Glomerular visceral epithelial cell (primary cell): ENCODE results near the gene PGBD4.
"Not testable (repeated sequence)": the region's sequence is repeated elsewhere in the genome, so short reads cannot be mapped to it uniquely, and the experiment has no call there.

Experiments
- DNase-seq: peaks from one replicate; pipeline ENCODE4 v3.0.0-alpha.2; 2016; ENCODE audit errors: extremely low spot score

The PGBD4 gene

DNA sequence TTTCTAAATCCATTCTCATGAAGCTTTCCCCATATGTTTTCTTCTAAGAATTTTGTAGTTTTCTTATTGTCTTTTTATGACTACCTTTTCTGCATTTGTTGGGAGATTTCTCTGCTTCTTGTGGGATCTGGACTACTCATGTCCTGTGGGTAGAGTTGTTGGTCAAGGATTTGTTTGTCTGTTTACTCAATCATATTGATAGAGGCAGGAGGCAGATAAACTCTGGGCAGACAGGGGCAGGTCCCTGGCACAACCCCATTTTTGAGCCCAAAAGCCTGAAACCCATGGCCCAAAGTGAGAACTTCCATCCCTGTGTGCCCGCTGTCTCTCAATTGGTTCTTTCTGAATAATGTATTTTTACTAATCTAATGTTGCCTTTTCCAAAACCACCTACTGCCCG, 12.3 kb downstream of the PGBD4 start:
- no peak for DNase-seq

DNA sequence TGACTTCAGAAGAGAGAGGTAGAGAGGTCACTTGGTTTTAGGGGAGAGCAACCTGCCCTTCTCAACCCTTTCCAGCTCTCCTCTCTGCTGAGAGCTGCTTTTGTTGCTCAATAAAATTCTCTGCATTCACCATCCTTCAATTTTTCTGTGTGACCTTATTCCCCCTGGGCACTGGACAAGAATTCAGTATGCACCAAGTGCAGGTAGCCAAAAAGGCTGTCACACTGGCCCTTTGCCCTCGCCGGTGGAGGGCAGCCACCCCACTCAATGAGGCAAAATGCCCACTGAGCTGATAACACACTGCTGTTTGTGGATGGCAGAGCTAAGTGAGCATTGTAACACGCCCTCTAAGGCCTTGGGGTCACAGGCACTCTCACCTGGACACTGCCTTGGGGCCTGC, 12.9 kb downstream of the PGBD4 start:
- DNase-seq, result no peak

DNA sequence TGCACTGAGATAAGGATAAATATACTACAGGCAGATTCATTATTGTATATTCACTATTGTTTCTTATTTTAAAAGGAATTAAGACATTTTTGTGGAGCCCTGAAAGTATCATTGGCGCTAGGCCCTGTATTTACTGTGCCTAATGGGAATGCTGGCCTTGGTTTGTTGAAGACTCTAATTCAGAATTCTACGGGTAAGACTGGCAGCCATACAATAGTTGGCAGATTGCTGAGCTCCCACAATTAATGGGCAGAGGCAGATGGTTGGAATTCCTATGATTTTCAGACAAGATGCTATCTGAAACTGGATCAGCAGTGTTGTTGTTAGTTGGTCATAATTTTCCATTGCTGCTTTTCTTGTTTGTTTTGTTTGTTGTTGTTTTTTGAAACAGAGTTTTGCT, 14.7 kb downstream of the PGBD4 start:
- no peak for DNase-seq

DNA sequence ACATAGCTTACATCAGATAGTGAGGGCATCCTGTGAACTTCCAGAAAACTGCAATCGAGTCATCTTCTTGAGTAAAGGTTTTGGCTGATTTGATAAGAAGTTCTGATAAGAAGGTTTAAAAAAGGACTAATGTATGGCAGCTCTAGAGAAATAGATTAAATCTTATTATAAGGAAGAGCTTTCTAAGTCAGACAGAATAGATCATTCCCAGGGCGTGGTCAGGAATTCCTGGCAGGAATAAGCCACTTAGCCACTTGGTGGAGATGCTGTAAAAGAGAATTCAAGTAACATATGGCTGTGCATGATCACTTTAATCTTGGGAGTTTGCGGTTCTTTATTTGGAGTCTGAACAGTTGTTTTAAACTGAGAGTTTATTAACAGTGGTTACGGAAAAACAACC, 17.4 kb downstream of the PGBD4 start:
- no peak for DNase-seq

DNA sequence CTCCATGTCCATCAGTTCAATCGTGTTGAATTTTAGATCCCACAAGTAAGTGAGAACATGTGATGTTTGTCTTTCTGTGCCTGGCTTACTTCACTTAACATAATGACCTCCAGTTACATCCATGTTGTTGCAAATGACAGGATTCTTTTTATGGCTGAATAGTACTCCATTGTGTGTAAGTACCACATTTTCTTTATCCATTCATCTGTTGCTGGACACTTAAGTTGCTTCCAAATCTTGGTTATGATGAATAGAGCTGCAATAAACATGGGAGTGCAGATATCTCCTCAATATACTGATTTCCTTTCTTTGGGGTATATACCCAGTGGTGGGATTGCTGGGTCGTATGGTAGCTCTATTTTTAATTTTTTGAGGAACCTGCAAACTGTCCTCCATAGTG, 18.5 kb downstream of the PGBD4 start:
- DNase-seq, result not testable (repeated sequence)

DNA sequence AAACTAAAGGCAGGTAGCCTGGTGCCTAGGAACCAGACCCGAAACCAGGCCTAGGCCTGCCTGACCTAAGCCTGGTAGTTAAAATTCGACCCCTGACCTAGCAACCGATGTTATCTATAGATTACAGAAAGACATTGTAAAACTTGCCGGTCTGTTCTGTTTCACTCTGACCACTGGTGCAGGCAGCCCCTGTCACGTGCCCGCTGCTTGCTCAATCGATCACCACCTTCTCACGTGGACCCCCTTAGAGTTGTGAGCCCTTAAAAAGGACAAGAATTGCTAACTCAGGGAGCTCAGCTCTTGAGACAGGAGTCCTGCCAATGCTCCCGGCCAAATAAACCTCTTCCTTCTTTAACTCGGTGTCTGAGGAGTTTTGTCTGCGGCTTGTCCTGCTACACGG, 19.9 kb downstream of the PGBD4 start:
- DNase-seq, result not testable (repeated sequence)

DNA sequence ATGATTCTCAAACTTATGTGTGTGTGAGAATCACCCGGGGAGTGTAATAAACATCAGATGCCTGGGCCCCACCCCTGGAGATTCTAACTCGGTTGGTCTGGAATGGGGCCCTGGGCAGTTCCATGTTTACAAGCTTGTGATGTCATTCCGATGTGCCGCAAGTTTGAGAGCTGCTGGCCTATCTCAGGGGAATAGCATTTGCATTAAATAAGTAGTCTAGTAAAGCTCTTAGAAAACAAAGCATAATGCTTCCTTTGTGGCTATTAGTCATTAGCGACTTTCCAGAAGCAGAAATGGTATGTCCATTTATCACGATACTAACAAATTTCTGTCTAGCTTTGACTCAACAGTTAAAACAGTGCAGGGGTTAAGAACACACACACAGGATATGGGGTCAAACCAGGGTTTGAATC, 20.9 kb downstream of the PGBD4 start:
- no peak for DNase-seq

DNA sequence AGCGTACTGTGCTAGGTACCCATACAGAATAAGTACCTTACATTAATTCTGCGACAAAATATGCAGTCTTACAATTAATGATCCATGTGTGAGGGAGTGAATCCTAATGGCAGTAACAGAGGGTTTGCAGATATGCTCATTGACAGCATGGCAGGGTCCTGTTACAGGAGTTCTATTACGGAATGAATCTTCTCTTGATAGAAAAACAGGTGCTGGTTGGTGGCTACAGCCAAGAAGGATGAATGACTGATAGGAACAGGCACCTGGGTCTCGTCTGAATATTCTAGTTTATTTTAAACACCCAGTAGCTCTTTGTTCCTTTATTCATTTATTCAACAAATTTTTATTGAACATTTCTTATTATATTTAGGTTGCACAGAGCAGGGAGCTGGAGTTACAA, 22.8 kb downstream of the PGBD4 start:
- DNase-seq, result no peak

DNA sequence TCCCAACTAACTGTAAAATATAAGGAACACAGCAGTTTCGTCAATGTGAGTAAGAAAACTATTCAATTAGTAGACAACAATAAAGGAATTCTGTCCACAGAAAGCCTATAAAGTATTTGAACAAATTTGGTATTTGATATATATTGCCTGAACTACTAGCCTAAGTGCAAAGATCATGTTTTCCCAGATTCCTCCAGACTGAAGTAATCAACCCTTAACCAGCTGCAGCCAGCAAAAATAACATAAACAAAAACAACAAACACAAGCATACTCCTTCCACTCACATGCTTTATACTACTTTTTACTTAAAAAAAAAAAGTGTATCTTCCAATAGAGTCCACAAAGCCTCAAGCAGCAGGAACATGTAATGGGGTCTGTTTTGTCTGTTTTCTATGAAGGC, 24.1 kb downstream of the PGBD4 start:
- DNase-seq, result no peak

DNA sequence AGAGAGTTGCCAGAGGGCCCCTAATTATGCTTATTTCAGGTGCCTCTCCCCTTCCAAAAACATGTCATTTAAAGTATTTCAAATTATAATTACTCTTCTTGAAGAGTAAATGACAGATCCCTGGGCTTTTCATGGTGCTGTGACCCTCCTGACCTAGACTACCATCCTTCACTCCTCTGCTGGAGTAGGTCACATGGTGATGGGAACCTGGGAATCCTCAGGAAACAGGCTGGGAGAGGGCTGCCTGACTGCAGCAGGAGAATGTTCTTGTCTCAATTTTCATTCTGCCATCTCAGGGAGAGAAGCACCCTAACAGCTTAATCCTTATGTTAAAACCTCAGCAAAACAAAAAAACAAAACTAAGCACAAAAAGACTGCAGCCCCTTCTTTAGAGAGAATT, 24.6 kb downstream of the PGBD4 start:
- no peak for DNase-seq

DNA sequence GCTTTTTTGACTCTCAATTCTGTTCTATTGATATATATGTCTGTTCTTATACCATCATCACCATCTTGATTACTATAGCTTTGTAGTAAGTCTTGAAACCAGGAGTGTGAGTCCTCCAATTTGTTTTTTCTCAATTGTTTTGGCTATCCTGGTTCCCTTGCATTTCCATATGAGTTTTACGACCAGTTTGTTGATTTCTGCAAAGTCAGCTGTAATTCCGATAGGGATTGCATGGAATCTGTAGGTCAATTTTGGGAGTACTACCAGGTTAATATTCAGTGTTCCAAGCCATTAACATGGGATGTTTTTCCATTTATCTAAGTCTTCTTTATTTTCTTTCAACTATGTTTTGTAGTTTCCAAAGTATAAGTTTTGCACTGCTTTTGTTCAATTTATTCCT, 27.0 kb downstream of the PGBD4 start:
- no peak for DNase-seq

DNA sequence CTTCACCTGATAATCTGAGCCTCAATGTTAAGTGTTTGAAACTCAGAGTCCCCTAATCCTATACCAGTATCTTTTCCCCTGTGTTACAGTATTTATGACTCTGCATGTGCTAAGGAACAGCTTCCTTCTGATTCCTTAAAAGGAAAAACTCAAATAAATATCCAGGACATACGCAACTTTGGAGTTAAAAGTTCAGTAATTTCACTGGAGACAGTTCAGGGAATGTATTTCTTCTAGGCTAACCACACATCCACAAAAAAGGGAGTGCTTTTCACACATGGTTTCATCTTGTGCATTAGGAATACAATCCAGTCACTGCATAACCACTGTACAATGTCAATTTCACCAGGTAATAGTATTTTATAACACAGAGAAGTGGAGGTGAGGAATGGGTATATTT, 31.0 kb downstream of the PGBD4 start:
- peak; percentile 2 for DNase-seq

DNA sequence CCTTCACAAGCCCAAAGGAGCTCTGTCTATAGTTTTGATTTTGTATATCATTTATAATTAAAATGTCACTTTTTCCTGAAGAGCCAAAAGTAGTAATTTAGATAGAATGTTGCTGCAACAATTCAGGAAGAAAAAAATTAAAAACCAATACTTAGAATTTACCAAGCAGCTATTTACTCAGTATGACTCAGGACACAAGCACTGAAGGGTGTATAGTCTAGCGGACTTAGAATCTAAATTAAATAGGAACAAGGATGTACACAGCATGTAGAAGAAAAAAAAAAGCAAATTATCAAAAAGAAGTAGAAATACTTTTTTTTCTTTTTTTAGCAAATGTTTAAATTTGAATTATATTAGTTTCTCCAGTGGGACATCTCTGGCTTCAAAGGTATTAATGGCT, 31.6 kb downstream of the PGBD4 start:
- DNase-seq, result no peak

DNA sequence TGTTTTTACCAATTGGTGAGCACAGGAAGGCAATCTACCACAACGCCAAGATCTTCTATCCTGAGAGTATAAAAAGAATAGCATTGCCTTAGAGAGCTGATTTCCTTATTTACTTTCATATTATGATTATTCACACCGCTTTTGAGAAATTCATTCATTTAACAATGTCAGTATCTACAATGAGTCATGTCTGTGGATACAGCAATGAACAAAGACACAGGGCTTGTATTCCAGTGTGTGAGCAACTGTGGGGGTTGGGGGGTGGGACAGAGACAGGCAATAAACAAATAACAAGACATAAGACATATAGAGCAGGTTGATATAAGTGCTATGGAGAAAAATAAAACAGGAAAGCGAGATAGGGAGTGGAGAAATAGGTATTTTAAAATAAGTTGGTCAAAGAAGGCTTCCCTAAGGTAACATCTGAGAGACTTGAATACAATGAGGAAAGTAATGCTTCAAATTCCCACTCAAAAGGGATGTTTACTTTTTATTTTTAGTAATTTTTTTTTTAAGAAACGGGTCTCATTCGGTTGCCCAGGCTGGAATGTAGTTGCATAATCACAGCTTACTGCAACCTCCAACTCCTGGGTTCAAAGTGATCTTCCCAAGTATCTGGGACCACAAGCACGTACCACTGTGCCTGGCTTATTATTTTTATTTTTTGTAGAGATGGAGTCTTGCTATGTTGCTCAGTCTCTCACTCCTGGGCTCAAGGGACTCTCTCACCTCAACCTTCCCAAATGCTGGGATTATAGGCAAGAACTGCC, 45.7 kb downstream of the PGBD4 start:
- DNase-seq, result no peak

DNA sequence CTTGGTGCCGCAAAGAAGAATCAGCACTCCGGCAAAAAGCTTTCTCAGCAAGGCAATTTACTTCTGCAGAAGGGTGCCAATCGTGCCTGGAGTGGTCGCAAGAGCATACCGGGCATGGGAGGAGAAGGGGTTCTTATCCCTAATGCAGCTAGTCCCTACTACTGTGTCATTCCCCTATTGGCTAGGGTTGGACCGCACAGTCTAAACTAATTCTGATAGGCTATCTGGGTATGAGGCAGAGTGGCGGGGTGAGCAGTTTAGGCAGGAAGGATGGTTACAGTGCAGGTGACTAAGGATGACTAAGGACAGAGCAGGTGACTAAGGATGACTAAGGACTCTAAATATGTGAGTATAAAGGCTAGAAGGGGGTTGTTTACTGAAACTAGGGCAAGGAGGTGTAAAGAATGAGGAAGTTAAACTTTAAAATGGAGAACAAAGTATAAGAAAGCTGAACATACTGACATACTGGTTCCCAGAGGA, 52.9 kb downstream of the PGBD4 start:
- peak; percentile 44 for DNase-seq

DNA sequence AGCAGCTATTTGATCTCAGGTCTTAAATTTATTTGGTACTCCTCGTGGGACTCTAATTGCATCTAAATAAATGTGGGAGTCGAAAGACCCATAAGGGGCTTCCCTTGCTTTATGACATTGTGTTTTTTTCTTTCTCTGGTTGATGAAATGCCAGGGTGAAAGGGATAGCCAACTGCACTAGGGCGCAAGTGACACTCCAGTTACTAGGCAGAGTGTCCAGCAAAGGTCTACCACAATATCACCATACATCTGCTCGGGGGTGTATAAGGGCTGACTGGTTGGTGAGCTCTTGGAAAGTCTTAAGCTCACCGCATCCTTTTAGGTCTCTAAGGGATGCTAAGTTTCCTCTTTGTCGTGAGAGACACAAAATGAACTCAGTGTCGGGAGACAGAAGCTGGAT, 54.0 kb downstream of the PGBD4 start:
- DNase-seq, result no peak
